HepG2 (cell line): Measurements from ENCODE around the gene KCND2. TPM values are rescaled to one million over a fixed set of nuclear protein-coding genes. Genes with fewer than 3 reads are reported as not detected.

ENCODE experiments used
- ATAC-seq: fragments of 200-7000 bp; cut with Tn5 transposase; 3 replicates; pipeline ENCODE4 v1.9.1; 2020; ENCODE audit warnings: mild to moderate bottlenecking, moderate library complexity
- BruUV-seq: library from RNA; stranded (reverse); fragments of 400-500 nt; replicated peaks from 2 replicates; lab custom pipeline; 2021; lab: Mats Ljungman, UMichigan
- CTCF ChIA-PET: fragments of 300-600 bp; formaldehyde crosslinking; extraction: SDS; loops from one replicate; lab custom pipeline; 2021; ENCODE audit warnings: low total read pairs, inconsistent platforms, low intra/inter-chr PET ratio; lab: Yijun Ruan, JAX
- POLR2A ChIA-PET: fragments of 350-600 bp; sonication (Branson Sonifier 250); formaldehyde crosslinking; loops from one replicate; lab custom pipeline; 2020; ENCODE audit warnings: antibody characterized with exemption, inconsistent platforms; lab: Yijun Ruan, JAX
- DNase-seq: peaks from one replicate; pipeline ENCODE4 v3.0.0-alpha.2; 2015; ENCODE audit warnings: low spot score
- FAIRE-seq: peaks from 3 replicates; lab custom pipeline; 2011; peaks lifted over from hg19 to GRCh38; lab: Jason Lieb, UNC
- H2AFZ ChIP-seq: one replicate; pipeline ENCODE4 v1.6.1; 2011; ENCODE audit warnings: low read length, inconsistent platforms
- H3K27ac ChIP-seq: fragments of 300-600 bp; 3 replicates; pipeline ENCODE4 v1.8.0; 2011; ENCODE audit warnings: mixed run types, mild to moderate bottlenecking, mixed read lengths, low read length, inconsistent platforms; ENCODE audit not compliant: insufficient read depth; ENCODE audit errors: extremely low read length
- H3K27me3 ChIP-seq, 2 experiments: fragments of 200-600 bp in 1 of 2; 2 replicates in 1 of 2; 3 replicates in 1 of 2; pipeline versions ENCODE4 v1.6.0 to v1.8.0; 2011; ENCODE audit warnings: low read length in 2 of 2, mild to moderate bottlenecking in 2 of 2, moderate library complexity in 2 of 2, inconsistent platforms in 1 of 2; ENCODE audit not compliant: insufficient read depth in 2 of 2, control insufficient read depth in 1 of 2
- H3K36me3 ChIP-seq, 2 experiments: fragments of 200-600 bp in 1 of 2; replicated peaks in 1 of 2; 2 replicates in 1 of 2; 3 replicates in 1 of 2; pipeline versions ENCODE4 v1.5.1 to v1.8.0; 2011; ENCODE audit warnings: low read length in 2 of 2, inconsistent platforms in 1 of 2; ENCODE audit not compliant: insufficient read depth in 2 of 2, control insufficient read depth in 1 of 2
- H3K4me1 ChIP-seq: 2 replicates; pipeline ENCODE4 v1.5.1; 2012; ENCODE audit warnings: low read length, inconsistent platforms; ENCODE audit not compliant: insufficient read depth
- H3K4me2 ChIP-seq: 2 replicates; pipeline ENCODE4 v1.6.0; 2011; ENCODE audit warnings: low read depth, low read length, inconsistent platforms
- H3K4me3 ChIP-seq, 3 experiments: fragments of 200-600 bp in 1 of 3; sonication (generic), shearing (Covaris generic) in 1 of 3; replicated peaks in 1 of 3; 2 replicates each; pipeline ENCODE4 v1.5.1; 2011 to 2016; ENCODE audit warnings: low read length in 3 of 3, inconsistent platforms in 2 of 3, low read depth in 2 of 3, mild to moderate bottlenecking in 2 of 3, control low read depth in 1 of 3, mixed read lengths in 1 of 3; ENCODE audit not compliant: insufficient read depth in 1 of 3
- H3K79me2 ChIP-seq: one replicate; pipeline ENCODE4 v1.6.1; 2011; ENCODE audit warnings: low read length, inconsistent platforms; ENCODE audit not compliant: insufficient read depth
- H3K9ac ChIP-seq: 2 replicates; pipeline ENCODE4 v1.6.0; 2011; ENCODE audit warnings: mild to moderate bottlenecking, low read depth, low read length, inconsistent platforms; ENCODE audit not compliant: insufficient read depth
- H3K9me3 ChIP-seq: 2 replicates; pipeline ENCODE4 v1.5.1; 2012; ENCODE audit warnings: mild to moderate bottlenecking, low read length
- H4K20me1 ChIP-seq: 2 replicates; pipeline ENCODE4 v1.6.0; 2011; ENCODE audit warnings: inconsistent platforms, mild to moderate bottlenecking, low read length, moderate library complexity; ENCODE audit not compliant: insufficient read depth
- FOXA1 ChIP-seq, 2 experiments: fragments of 450-650 bp in 1 of 2; sonication (generic) in 1 of 2; formaldehyde crosslinking in 1 of 2; IDR thresholded peaks; 2 replicates each; pipeline versions ENCODE4 v1.4.0 to v1.6.1; 2016 to 2020; ENCODE audit warnings: missing genetic modification reagents in 1 of 2
- PAWR ChIP-seq: sonication (generic); formaldehyde crosslinking; IDR thresholded peaks from 2 replicates; pipeline ENCODE4 v1.4.0; 2020; ENCODE audit warnings: missing genetic modification reagents, mild to moderate bottlenecking, borderline replicate concordance
- POLR2G ChIP-seq: fragments of 200-400 bp; formaldehyde crosslinking; IDR thresholded peaks from 2 replicates; pipeline ENCODE4 v1.6.1; 2018; ENCODE audit warnings: mild to moderate bottlenecking, low read depth, low read length, moderate library complexity
- RFXANK ChIP-seq: IDR thresholded peaks from 2 replicates; pipeline ENCODE4 v1.6.1; 2016
- ZBTB14 ChIP-seq: sonication (generic); formaldehyde crosslinking; IDR thresholded peaks from 2 replicates; pipeline ENCODE4 v1.4.0; 2020; ENCODE audit warnings: missing genetic modification reagents
- ZNF761 ChIP-seq: sonication (generic); formaldehyde crosslinking; conservative IDR thresholded peaks from 2 replicates; pipeline ENCODE4 v1.4.0; 2020; ENCODE audit warnings: mild to moderate bottlenecking, missing genetic modification reagents
- ZSCAN29 ChIP-seq: sonication (generic); formaldehyde crosslinking; conservative IDR thresholded peaks from 2 replicates; pipeline ENCODE4 v1.4.0; 2020; ENCODE audit warnings: mild to moderate bottlenecking, missing genetic modification reagents
- WGBS: methylation state at CpG from one replicate; pipeline ENCODE4 v1.1.6; 2017; ENCODE audit warnings: low lambda C conversion rate; 5-methylcytosine and 5-hydroxymethylcytosine counted together
- in situ Hi-C: cut with HindIII; loops from 2 replicates; pipeline ENCODE4 v1.10.0; 2017; ENCODE audit warnings: low pct_unique_long_range_greater_than_20kb; ENCODE audit not compliant: extremely low pct_ligation_motif_present
- intact Hi-C: fragments of 100-400 bp; cut with micrococcal nuclease; formaldehyde crosslinking; loops from one replicate; pipeline ENCODE4 v1.10.0; 2022; ENCODE audit not compliant: unreplicated experiment
- polyA plus RNA-seq, 8 experiments: library from polyadenylated mRNA; depleted of rRNA in 3 of 8; stranded (reverse) in 7 of 8; unstranded in 1 of 8; fragments of >200 nt; fragmentation: Illumina TruSeq in 4 of 8; extraction: Trizol in 4 of 8; gene quantifications; 2 replicates each; pipeline versions ENCODE4 v1.2.1 to v1.2.3, GENCODE V29; 2011 to 2016; ENCODE audit warnings: low read depth in 4 of 8, missing spikeins in 1 of 8, mixed read lengths in 1 of 8; ENCODE audit not compliant: insufficient read depth in 1 of 8
- total RNA-seq, 5 experiments: library from RNA; depleted of rRNA; stranded (reverse); fragments of >200 nt; fragmentation: Illumina TruSeq; extraction: Trizol; gene quantifications; 2 replicates each; pipeline ENCODE4 v1.2.3, GENCODE V29; 2016; ENCODE audit warnings: low read depth in 1 of 5
- TF ChIP-seq, protein P1 (sequence below): sonication (generic); formaldehyde crosslinking; IDR thresholded peaks from 2 replicates; pipeline ENCODE4 v1.4.0; 2020; ENCODE audit warnings: mild to moderate bottlenecking, missing genetic modification reagents

The KCND2 gene
- total and polyA plus RNA-seq, 2 of the 13 experiments (the other 11 are each of a cell fraction or from before 2014, with no cell fraction given), result not detected

DNA sequence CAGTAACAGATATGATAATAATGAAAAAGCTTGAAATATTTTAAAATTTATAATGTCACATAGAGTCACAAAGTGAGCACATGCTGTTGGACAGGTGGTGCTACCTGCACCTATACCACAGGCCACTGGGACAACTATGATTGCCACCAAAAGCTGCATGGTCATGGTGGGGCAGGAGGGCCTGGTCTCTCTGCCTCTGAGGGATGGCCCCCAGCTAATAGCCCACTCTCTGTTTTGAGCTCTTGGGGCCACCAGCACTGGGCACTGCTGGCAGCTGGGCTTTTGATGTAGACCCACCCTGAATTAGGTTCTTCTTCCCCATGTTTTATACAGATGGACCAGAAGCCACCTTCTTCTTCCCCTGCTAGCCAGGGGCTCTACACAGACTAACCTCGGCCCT, 265.4 kb downstream of the KCND2 start:
- Histone ChIP-seq H3K4me1 (no peaks in the 10 kb centered on the region), H3K79me2 (no peaks in the 10 kb centered on the region), H3K9me3 (no peaks in the 10 kb centered on the region), H3K4me2 (no peak overlapping the region), H3K27me3 (no peaks in the 10 kb centered on the region), H4K20me1 (no peaks in the 10 kb centered on the region), H3K4me3 (no peak overlapping the region), H3K27ac (no peak overlapping the region), H3K9ac (no peak overlapping the region), H2AFZ (no peak overlapping the region), H3K36me3 (no peaks in the 10 kb centered on the region)
- FAIRE-seq (no peak), ATAC-seq (no peak), DNase-seq (no peak)
- BruUV-seq, result no TSS peak
- in situ Hi-C loops (no loop called here), intact Hi-C loops (no loop called here)
- 40% methylated on average over 1 of the region's 1 CpG for WGBS
- no peak for TF ChIP-seq PAWR (CRISPR knock-in tag)
- TF ChIP-seq ZNF761 (CRISPR knock-in tag), result no peak
- TF ChIP-seq POLR2G, result no peak
- TF ChIP-seq ZSCAN29 (CRISPR knock-in tag), result no peak
- TF ChIP-seq, protein P1, sequence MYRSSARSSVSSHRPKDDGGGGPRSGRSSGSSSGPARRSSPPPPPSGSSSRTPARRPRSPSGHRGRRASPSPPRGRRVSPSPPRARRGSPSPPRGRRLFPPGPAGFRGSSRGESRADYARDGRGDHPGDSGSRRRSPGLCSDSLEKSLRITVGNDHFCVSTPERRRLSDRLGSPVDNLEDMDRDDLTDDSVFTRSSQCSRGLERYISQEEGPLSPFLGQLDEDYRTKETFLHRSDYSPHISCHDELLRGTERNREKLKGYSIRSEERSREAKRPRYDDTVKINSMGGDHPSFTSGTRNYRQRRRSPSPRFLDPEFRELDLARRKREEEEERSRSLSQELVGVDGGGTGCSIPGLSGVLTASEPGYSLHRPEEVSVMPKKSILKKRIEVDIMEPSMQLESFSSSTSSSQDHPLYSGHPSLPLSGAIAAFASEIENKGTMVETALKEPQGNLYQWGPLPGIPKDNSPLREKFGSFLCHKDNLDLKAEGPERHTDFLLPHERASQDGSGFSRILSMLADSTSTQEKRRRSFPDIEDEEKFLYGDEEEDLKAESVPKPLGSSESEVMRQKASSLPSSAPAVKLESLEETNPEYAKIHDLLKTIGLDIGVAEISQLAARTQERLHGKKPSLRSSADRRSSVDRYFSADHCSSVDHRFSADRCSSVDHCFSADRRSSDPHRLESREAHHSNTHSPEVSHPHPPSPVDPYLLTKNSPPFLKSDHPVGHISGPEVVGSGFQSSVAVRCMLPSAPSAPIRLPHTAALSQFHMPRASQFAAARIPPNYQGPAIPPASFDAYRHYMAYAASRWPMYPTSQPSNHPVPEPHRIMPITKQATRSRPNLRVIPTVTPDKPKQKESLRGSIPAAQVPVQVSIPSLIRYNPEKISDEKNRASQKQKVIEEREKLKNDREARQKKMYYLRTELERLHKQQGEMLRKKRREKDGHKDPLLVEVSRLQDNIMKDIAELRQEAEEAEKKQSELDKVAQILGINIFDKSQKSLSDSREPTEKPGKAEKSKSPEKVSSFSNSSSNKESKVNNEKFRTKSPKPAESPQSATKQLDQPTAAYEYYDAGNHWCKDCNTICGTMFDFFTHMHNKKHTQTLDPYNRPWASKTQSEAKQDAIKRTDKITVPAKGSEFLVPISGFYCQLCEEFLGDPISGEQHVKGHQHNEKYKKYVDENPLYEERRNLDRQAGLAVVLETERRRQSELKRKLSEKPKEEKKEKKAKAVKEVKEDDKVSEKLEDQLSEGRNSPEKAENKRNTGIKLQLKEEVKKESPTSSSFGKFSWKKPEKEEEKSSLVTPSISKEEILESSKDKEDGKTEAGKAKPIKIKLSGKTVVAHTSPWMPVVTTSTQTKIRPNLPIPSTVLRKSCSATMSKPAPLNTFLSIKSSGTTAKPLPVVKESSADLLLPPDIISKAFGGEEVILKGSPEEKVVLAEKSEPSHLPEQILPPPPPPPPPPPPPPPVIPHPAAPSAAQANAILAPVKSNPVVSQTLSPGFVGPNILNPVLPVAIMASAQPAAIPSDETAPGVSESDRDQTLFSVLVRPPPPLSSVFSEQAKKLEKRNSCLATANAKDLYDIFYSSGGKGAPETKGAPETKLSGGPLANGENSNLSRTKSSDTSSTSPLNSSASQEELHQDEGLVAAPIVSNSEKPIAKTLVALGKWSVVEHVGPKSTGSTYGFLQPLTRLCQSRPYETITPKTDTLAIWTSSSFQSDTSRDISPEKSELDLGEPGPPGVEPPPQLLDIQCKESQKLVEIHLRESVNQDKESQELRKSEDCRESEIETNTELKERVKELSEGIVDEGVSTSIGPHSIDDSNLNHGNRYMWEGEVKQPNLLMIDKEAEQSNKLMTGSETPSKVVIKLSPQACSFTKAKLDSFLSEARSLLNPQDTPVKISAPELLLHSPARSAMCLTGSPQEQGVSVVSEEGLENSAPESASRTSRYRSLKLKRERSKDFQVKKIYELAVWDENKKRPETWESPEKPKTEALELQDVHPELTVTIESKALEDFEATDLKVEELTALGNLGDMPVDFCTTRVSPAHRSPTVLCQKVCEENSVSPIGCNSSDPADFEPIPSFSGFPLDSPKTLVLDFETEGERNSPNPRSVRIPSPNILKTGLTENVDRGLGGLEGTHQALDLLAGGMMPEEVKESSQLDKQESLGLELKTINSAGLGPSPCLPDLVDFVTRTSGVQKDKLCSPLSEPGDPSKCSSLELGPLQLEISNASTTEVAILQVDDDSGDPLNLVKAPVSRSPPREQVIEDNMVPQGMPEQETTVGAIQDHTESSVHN (CRISPR knock-in tag), result no peak
- TF ChIP-seq ZBTB14 (CRISPR knock-in tag), result no peak
- no peak for TF ChIP-seq FOXA1 (IDR thresholded peaks at IDR 0.05)
- no peak for TF ChIP-seq FOXA1 (CRISPR knock-in tag; IDR thresholded peaks at IDR 0.05)
- no peak for TF ChIP-seq RFXANK
- ChIA-PET POLR2A (no interaction called here), CTCF (no interaction called here)
